HepG2 (cell line): Measurements from ENCODE around the gene SLC7A6OS. TPM values are rescaled to one million over a fixed set of nuclear protein-coding genes. Genes with fewer than 3 reads are reported as not detected.

Source experiments
- AKAP8 ChIP-seq: sonication (generic); formaldehyde crosslinking; IDR thresholded peaks from 2 replicates; pipeline ENCODE4 v1.5.1; 2020; ENCODE audit warnings: mild to moderate bottlenecking, missing genetic modification reagents
- ETS1 ChIP-seq: sonication (generic); formaldehyde crosslinking; IDR thresholded peaks from 2 replicates; pipeline ENCODE4 v1.4.0; 2020; ENCODE audit warnings: missing genetic modification reagents
- IRX3 ChIP-seq: sonication (generic); formaldehyde crosslinking; IDR thresholded peaks from 2 replicates; pipeline ENCODE4 v1.8.1; 2023; ENCODE audit warnings: mild to moderate bottlenecking, low read depth, missing genetic modification reagents, borderline replicate concordance
- KLF12 ChIP-seq: sonication (generic); formaldehyde crosslinking; IDR thresholded peaks from 2 replicates; pipeline ENCODE4 v1.4.0; 2020; ENCODE audit warnings: missing genetic modification reagents, borderline replicate concordance
- MIXL1 ChIP-seq: IDR thresholded peaks from 2 replicates; pipeline ENCODE4 v1.6.1; 2016
- MXD4 ChIP-seq: IDR thresholded peaks from 2 replicates; pipeline ENCODE4 v1.6.1; 2016; ENCODE audit warnings: mild to moderate bottlenecking, missing biosample characterization, missing genetic modification reagents
- NR2F1 ChIP-seq, 2 experiments: fragments of 450-650 bp in 1 of 2; formaldehyde crosslinking in 1 of 2; IDR thresholded peaks; 2 replicates each; pipeline versions ENCODE4 v1.5.0 to v1.6.1; 2016 to 2020; ENCODE audit warnings: mild to moderate bottlenecking in 1 of 2, missing compliant biosample characterization in 1 of 2, missing genetic modification reagents in 1 of 2, moderate library complexity in 1 of 2
- RAD51 ChIP-seq: fragments of 450-650 bp; IDR thresholded peaks from 2 replicates; pipeline ENCODE4 v1.6.1; 2016; ENCODE audit warnings: borderline replicate concordance
- STAG1 ChIP-seq: sonication (generic); formaldehyde crosslinking; IDR thresholded peaks from 2 replicates; pipeline ENCODE4 v1.4.0; 2020; ENCODE audit warnings: missing genetic modification reagents
- TGIF2 ChIP-seq: IDR thresholded peaks from 2 replicates; pipeline ENCODE4 v1.6.1; 2016; ENCODE audit warnings: control low read depth, missing compliant biosample characterization
- ZHX2 ChIP-seq, 2 experiments: sonication (generic) in 1 of 2; formaldehyde crosslinking in 1 of 2; IDR thresholded peaks; 2 replicates each; pipeline versions ENCODE4 v1.6.1 to v1.9.0; 2014 to 2022; ENCODE audit warnings: antibody characterized with exemption in 1 of 2, borderline replicate concordance in 1 of 2, inconsistent platforms in 1 of 2, low read depth in 1 of 2, missing genetic modification reagents in 1 of 2
- ZNF577 ChIP-seq: sonication (generic); formaldehyde crosslinking; IDR thresholded peaks from 2 replicates; pipeline ENCODE4 v1.4.0; 2020; ENCODE audit warnings: mild to moderate bottlenecking, low read depth, missing genetic modification reagents, borderline replicate concordance
- polyA plus RNA-seq, 8 experiments: library from polyadenylated mRNA; depleted of rRNA in 3 of 8; stranded (reverse) in 7 of 8; unstranded in 1 of 8; fragments of >200 nt; fragmentation: Illumina TruSeq in 4 of 8; extraction: Trizol in 4 of 8; gene quantifications; 2 replicates each; pipeline versions ENCODE4 v1.2.1 to v1.2.3, GENCODE V29; 2011 to 2016; ENCODE audit warnings: low read depth in 4 of 8, missing spikeins in 1 of 8, mixed read lengths in 1 of 8; ENCODE audit not compliant: insufficient read depth in 1 of 8
- total RNA-seq, 5 experiments: library from RNA; depleted of rRNA; stranded (reverse); fragments of >200 nt; fragmentation: Illumina TruSeq; extraction: Trizol; gene quantifications; 2 replicates each; pipeline ENCODE4 v1.2.3, GENCODE V29; 2016; ENCODE audit warnings: low read depth in 1 of 5
- TF ChIP-seq, protein P1 (sequence below): sonication (generic); formaldehyde crosslinking; IDR thresholded peaks from 2 replicates; pipeline ENCODE4; 2020; ENCODE audit warnings: missing genetic modification reagents, mild to moderate bottlenecking, borderline replicate concordance

SLC7A6OS gene
- total and polyA plus RNA-seq, 2 of the 13 experiments (the other 11 are each of a cell fraction or from before 2014, with no cell fraction given): 11.2 to 21.5 TPM

- TF ChIP-seq ZHX2 (IDR thresholded peaks at IDR 0.05; ENCODE audit: low read depth) (peak; percentile 30; the same call in 1 of the 2 replicates), ZHX2 (CRISPR knock-in tag; IDR thresholded peaks at IDR 0.05; ENCODE audit: borderline replicate concordance) (peak; percentile 31; the same call in 1 of the 2 replicates), AKAP8 (CRISPR knock-in tag) (0 out of 2 replicates have a peak, but pooled peaks have one; percentile 27), ZNF577 (CRISPR knock-in tag) (no peak), IRX3 (CRISPR knock-in tag) (peak; percentile 85; the same call in 1 of the 2 replicates), MIXL1 (peak; percentile 29; the same call in 1 of the 2 replicates), STAG1 (peak; percentile 59), ETS1 (0 out of 2 replicates have a peak, but pooled peaks have one; percentile 22), RAD51 (no peak), NR2F1 (CRISPR knock-in tag; IDR thresholded peaks at IDR 0.05) (no peak; a peak in 1 of 4 replicates), TGIF2 (CRISPR knock-in tag) (no peak; the same call in 1 of the 2 replicates), MXD4 (CRISPR knock-in tag) (no peak), KLF12 (0 out of 2 replicates have a peak, but pooled peaks have one; percentile 12)
- TF ChIP-seq, protein P1, sequence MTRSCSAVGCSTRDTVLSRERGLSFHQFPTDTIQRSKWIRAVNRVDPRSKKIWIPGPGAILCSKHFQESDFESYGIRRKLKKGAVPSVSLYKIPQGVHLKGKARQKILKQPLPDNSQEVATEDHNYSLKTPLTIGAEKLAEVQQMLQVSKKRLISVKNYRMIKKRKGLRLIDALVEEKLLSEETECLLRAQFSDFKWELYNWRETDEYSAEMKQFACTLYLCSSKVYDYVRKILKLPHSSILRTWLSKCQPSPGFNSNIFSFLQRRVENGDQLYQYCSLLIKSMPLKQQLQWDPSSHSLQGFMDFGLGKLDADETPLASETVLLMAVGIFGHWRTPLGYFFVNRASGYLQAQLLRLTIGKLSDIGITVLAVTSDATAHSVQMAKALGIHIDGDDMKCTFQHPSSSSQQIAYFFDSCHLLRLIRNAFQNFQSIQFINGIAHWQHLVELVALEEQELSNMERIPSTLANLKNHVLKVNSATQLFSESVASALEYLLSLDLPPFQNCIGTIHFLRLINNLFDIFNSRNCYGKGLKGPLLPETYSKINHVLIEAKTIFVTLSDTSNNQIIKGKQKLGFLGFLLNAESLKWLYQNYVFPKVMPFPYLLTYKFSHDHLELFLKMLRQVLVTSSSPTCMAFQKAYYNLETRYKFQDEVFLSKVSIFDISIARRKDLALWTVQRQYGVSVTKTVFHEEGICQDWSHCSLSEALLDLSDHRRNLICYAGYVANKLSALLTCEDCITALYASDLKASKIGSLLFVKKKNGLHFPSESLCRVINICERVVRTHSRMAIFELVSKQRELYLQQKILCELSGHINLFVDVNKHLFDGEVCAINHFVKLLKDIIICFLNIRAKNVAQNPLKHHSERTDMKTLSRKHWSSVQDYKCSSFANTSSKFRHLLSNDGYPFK (CRISPR knock-in tag): 0 out of 2 replicates have a peak, but pooled peaks have one; percentile 46
Measured at GRCh38 chr16:68264128-68265077, 46.3 kb downstream of the SLC7A6OS start, which contains the start of gene SLC7A6 (continued).
